ENCODE data around the gene TOX4.

TOX4 gene

GRCh38 chr14:21501568-21501967 is 24.6 kb downstream of the TOX4 start:
- DNase-seq: no peak

GRCh38 chr14:21503376-21503775 is 26.4 kb downstream of the TOX4 start:
- no peak for DNase-seq

- no peak for DNase-seq
These were observed 28.1 kb downstream of the TOX4 start for GRCh38 chr14:21505012-21505553.

- no peak for DNase-seq
These were observed 29.6 kb downstream of the TOX4 start for GRCh38 chr14:21506557-21506956.

GRCh38 chr14:21509432-21510143 is 32.6 kb downstream of the TOX4 start:
- no peak for DNase-seq

- peak; percentile 38 to 99 (median 94) for DNase-seq
These were observed 34.0 kb downstream of the TOX4 start, which contains the start of gene METTL3 for GRCh38 chr14:21510735-21511657. Gene METTL3 (minus strand): TSS chr14:21511340. CDS start chr14:21511223, 117 bp downstream.

- no peak for DNase-seq
These were observed 37.3 kb downstream of the TOX4 start for GRCh38 chr14:21514341-21514740.

GRCh38 chr14:21518725-21519124 is 41.7 kb downstream of the TOX4 start:
- DNase-seq: no peak

GRCh38 chr14:21520767-21521166 is 43.8 kb downstream of the TOX4 start:
- DNase-seq: no peak

- DNase-seq: no peak
These were observed 44.5 kb downstream of the TOX4 start for GRCh38 chr14:21521501-21521900.

GRCh38 chr14:21523203-21523602 is 46.2 kb downstream of the TOX4 start:
- no peak for DNase-seq

- peak in 21 of 51 donors; percentile 7 to 49 (median 18) for DNase-seq
These were observed 47.8 kb downstream of the TOX4 start for GRCh38 chr14:21524575-21525490.

- peak in 21 of 51 donors; percentile 5 to 54 (median 23) for DNase-seq
These were observed 48.6 kb downstream of the TOX4 start for GRCh38 chr14:21525571-21525961.

GRCh38 chr14:21525962-21526671 is 49.1 kb downstream of the TOX4 start, which contains the start of gene SALL2:
Gene SALL2 (minus strand): TSS chr14:21526346. CDS start chr14:21526127, 219 bp downstream.
- DNase-seq: peak in 49 of 51 donors; percentile 13 to 90 (median 72)

GRCh38 chr14:21526672-21527317 is 49.8 kb downstream of the TOX4 start:
- no peak for DNase-seq

- DNase-seq: no peak
These were observed 50.3 kb downstream of the TOX4 start for GRCh38 chr14:21527318-21527679.

- DNase-seq: no peak
These were observed 51.7 kb downstream of the TOX4 start for GRCh38 chr14:21528381-21529348.

GRCh38 chr14:21529515-21529914 is 52.5 kb downstream of the TOX4 start:
- no peak for DNase-seq

GRCh38 chr14:21533294-21533693 is 56.3 kb downstream of the TOX4 start:
- no peak for DNase-seq

Measured in hypothalamus (tissue), 51 donors.